Stimulated activated CD8-positive, alpha-beta memory T cell treated with anti-CD3 and anti-CD28 coated beads, Interleukin-4, amount 100 ng/mL, for 48 hours (primary cell): Measurements from ENCODE around the gene GTPBP3.

Source experiments
- DNase-seq: peaks from one replicate; pipeline ENCODE4 v3.0.0-alpha.2; 2020

The GTPBP3 gene

GRCh38 chr19:17309965-17310461 lies 27.3 kb upstream of the GTPBP3 start:
- peak; percentile 41 for DNase-seq

GRCh38 chr19:17311455-17312188 lies 25.7 kb upstream of the GTPBP3 start:
- no peak for DNase-seq

- no peak for DNase-seq
Observed at GRCh38 chr19:17312189-17313113, 24.9 kb upstream of the GTPBP3 start.

- DNase-seq, result no peak
Observed at GRCh38 chr19:17314007-17314593, 23.3 kb upstream of the GTPBP3 start.

- DNase-seq, result no peak
Observed at GRCh38 chr19:17318966-17319365, 18.4 kb upstream of the GTPBP3 start.

GRCh38 chr19:17319473-17320238 lies 17.7 kb upstream of the GTPBP3 start:
- DNase-seq, result no peak

- DNase-seq, result no peak
Observed at GRCh38 chr19:17320435-17320834, 16.9 kb upstream of the GTPBP3 start.

GRCh38 chr19:17321655-17322489 lies 15.5 kb upstream of the GTPBP3 start:
- no peak for DNase-seq

GRCh38 chr19:17322854-17323253 lies 14.5 kb upstream of the GTPBP3 start:
- no peak for DNase-seq

- DNase-seq, result no peak
Observed at GRCh38 chr19:17323300-17323963, 13.9 kb upstream of the GTPBP3 start.

GRCh38 chr19:17323964-17324332 lies 13.4 kb upstream of the GTPBP3 start:
- no peak for DNase-seq

GRCh38 chr19:17324357-17325114 lies 12.8 kb upstream of the GTPBP3 start:
- no peak for DNase-seq

GRCh38 chr19:17325133-17325532 lies 12.2 kb upstream of the GTPBP3 start:
- DNase-seq, result no peak

GRCh38 chr19:17325881-17326594 lies 11.3 kb upstream of the GTPBP3 start:
- no peak for DNase-seq

- no peak for DNase-seq
Observed at GRCh38 chr19:17326595-17326966, 10.8 kb upstream of the GTPBP3 start.

GRCh38 chr19:17327068-17327653 lies 10.2 kb upstream of the GTPBP3 start:
- DNase-seq, result no peak

GRCh38 chr19:17327654-17328516 lies 9.5 kb upstream of the GTPBP3 start:
- DNase-seq, result peak; percentile 66
